ENCODE data around the gene MACROD2.
"Not testable (repeated sequence)": the region's sequence is repeated elsewhere in the genome, so short reads cannot be mapped to it uniquely, and the experiment has no call there.

Gene MACROD2

GRCh38 chr20:15122613-15123012 is 1127.3 kb downstream of the MACROD2 start:
- no peak overlapping the region for H3K4me3 ChIP-seq (ENCODE audit: control insufficient read depth, low read depth, low read length)
- DNase-seq (ENCODE audit: low read depth), result no peak
- TF ChIP-seq CTCF (IDR thresholded peaks at IDR 0.05; ENCODE audit: control insufficient read depth, insufficient read depth, low read depth, low read length, missing control alignments), result no peak

- no peak overlapping the region for H3K4me3 ChIP-seq (ENCODE audit: control insufficient read depth, low read depth, low read length)
- no peak for TF ChIP-seq CTCF (IDR thresholded peaks at IDR 0.05; ENCODE audit: control insufficient read depth, insufficient read depth, low read depth, low read length, missing control alignments)
These were observed 1135.9 kb downstream of the MACROD2 start for GRCh38 chr20:15131176-15131575.

GRCh38 chr20:15138548-15139126 is 1143.3 kb downstream of the MACROD2 start:
- H3K4me3 ChIP-seq (ENCODE audit: control insufficient read depth, low read depth, low read length), result no peak overlapping the region
- TF ChIP-seq CTCF (IDR thresholded peaks at IDR 0.05; ENCODE audit: control insufficient read depth, insufficient read depth, low read depth, low read length, missing control alignments), result no peak
- DNase-seq (ENCODE audit: low read depth), result no peak

More at GRCh38 chr20:15131176-15131575, 1135.9 kb downstream of the MACROD2 start:
- no peak for DNase-seq (ENCODE audit: low read depth)

GRCh38 chr20:15139522-15139921 is 1144.2 kb downstream of the MACROD2 start:
- no peak for DNase-seq (ENCODE audit: low read depth)
- no peak for TF ChIP-seq CTCF (IDR thresholded peaks at IDR 0.05; ENCODE audit: control insufficient read depth, insufficient read depth, low read depth, low read length, missing control alignments)
- no peak overlapping the region for H3K4me3 ChIP-seq (ENCODE audit: control insufficient read depth, low read depth, low read length)

- DNase-seq (ENCODE audit: low read depth), result no peak
- TF ChIP-seq CTCF (IDR thresholded peaks at IDR 0.05; ENCODE audit: control insufficient read depth, insufficient read depth, low read depth, low read length, missing control alignments), result no peak
- no peak overlapping the region for H3K4me3 ChIP-seq (ENCODE audit: control insufficient read depth, low read depth, low read length)
These were observed 1145.0 kb downstream of the MACROD2 start for GRCh38 chr20:15140286-15140685.

- DNase-seq (ENCODE audit: low read depth); H3K4me3 ChIP-seq (ENCODE audit: control insufficient read depth, low read depth, low read length): not testable (repeated sequence)
These were observed 1145.6 kb downstream of the MACROD2 start for GRCh38 chr20:15140940-15141339.

- no peak for DNase-seq (ENCODE audit: low read depth)
- no peak for TF ChIP-seq CTCF (IDR thresholded peaks at IDR 0.05; ENCODE audit: control insufficient read depth, insufficient read depth, low read depth, low read length, missing control alignments)
- H3K4me3 ChIP-seq (ENCODE audit: control insufficient read depth, low read depth, low read length), result no peak overlapping the region
These were observed 1146.5 kb downstream of the MACROD2 start for GRCh38 chr20:15141861-15142260.
